Glutamatergic neuron (in vitro differentiated cells): ENCODE data around the gene GLG1. TPM values are rescaled to one million over a fixed set of nuclear protein-coding genes. Genes with fewer than 3 reads are reported as not detected.

Source experiments
- DNase-seq: peaks from one replicate; pipeline ENCODE4 v3.0.0; 2022
- H3K27ac Mint-ChIP-seq: one replicate; pipeline ENCODE4 v1.8.0; 2020; ENCODE audit warnings: mild to moderate bottlenecking, mixed read lengths, inconsistent platforms; ENCODE audit not compliant: unreplicated experiment
- H3K27me3 Mint-ChIP-seq: one replicate; pipeline ENCODE4 v1.8.0; 2020; ENCODE audit warnings: mild to moderate bottlenecking, moderate library complexity, mixed read lengths, inconsistent platforms; ENCODE audit not compliant: unreplicated experiment
- H3K36me3 Mint-ChIP-seq: one replicate; pipeline ENCODE4 v1.8.0; 2020; ENCODE audit warnings: mild to moderate bottlenecking, mixed read lengths, inconsistent platforms; ENCODE audit not compliant: unreplicated experiment
- H3K4me1 Mint-ChIP-seq: one replicate; pipeline ENCODE4 v1.8.0; 2020; ENCODE audit warnings: mild to moderate bottlenecking, low read depth, mixed read lengths, inconsistent platforms; ENCODE audit not compliant: unreplicated experiment
- H3K4me3 Mint-ChIP-seq: one replicate; pipeline ENCODE4 v1.8.0; 2020; ENCODE audit warnings: mild to moderate bottlenecking, mixed read lengths, inconsistent platforms; ENCODE audit not compliant: unreplicated experiment
- H3K9me3 Mint-ChIP-seq: one replicate; pipeline ENCODE4 v1.8.0; 2020; ENCODE audit warnings: mild to moderate bottlenecking, moderate library complexity, mixed read lengths, inconsistent platforms; ENCODE audit not compliant: unreplicated experiment
- CTCF ChIP-seq: fragments of 200-600 bp; sonication (generic); IDR thresholded peaks from one replicate; pipeline ENCODE4 v1.5.0; 2021; ENCODE audit not compliant: partially characterized antibody, unreplicated experiment
- total RNA-seq: library from RNA; stranded (reverse); fragmentation: NEBNext Ultra II Directional; extraction: Animal tissue kit (Norgen Biotek cat#: 25700); gene quantifications from one replicate; pipeline ENCODE4 v1.2.1, GENCODE V29; 2021; ENCODE audit not compliant: unreplicated experiment

GLG1 gene
- total RNA-seq, 1 donor from 2014 or later, result 143 TPM

GRCh38 chr16:74633686-74634085 lies 26.8 kb upstream of the GLG1 start:
- no peak overlapping the region for H3K4me3 Mint-ChIP-seq
- H3K36me3 Mint-ChIP-seq, result no peaks in the 10 kb centered on the region
- no peak overlapping the region for H3K27ac Mint-ChIP-seq
- TF ChIP-seq CTCF, result no peak
- peaks cover 2% of the 10 kb centered on the region for H3K27me3 Mint-ChIP-seq
- H3K4me1 Mint-ChIP-seq, result peaks cover under 1% of the 10 kb centered on the region
- H3K9me3 Mint-ChIP-seq, result peaks cover 1% of the 10 kb centered on the region
- DNase-seq, result no peak

- Mint-ChIP-seq H3K27ac (peak overlapping the region; percentile 87), H3K4me1 (peaks cover 17% of the 10 kb centered on the region), H3K4me3 (peak overlapping the region; percentile 63), H3K9me3 (no peaks in the 10 kb centered on the region), H3K36me3 (no peaks in the 10 kb centered on the region), H3K27me3 (peaks cover 4% of the 10 kb centered on the region)
- no peak for DNase-seq
- no peak for TF ChIP-seq CTCF
Measured at GRCh38 chr16:74627506-74628220, 20.7 kb upstream of the GLG1 start.

GRCh38 chr16:74626741-74627416 lies 20.0 kb upstream of the GLG1 start:
- no peak for TF ChIP-seq CTCF
- H3K36me3 Mint-ChIP-seq, result no peaks in the 10 kb centered on the region
- no peaks in the 10 kb centered on the region for H3K9me3 Mint-ChIP-seq
- peaks cover 17% of the 10 kb centered on the region for H3K4me1 Mint-ChIP-seq
- H3K27ac Mint-ChIP-seq, result no peak overlapping the region
- no peak for DNase-seq
- H3K27me3 Mint-ChIP-seq, result peaks cover 2% of the 10 kb centered on the region
- H3K4me3 Mint-ChIP-seq, result no peak overlapping the region

- H3K27me3 Mint-ChIP-seq, result peaks cover 2% of the 10 kb centered on the region
- no peaks in the 10 kb centered on the region for H3K9me3 Mint-ChIP-seq
- H3K4me3 Mint-ChIP-seq, result no peak overlapping the region
- no peaks in the 10 kb centered on the region for H3K36me3 Mint-ChIP-seq
- H3K4me1 Mint-ChIP-seq, result peaks cover 17% of the 10 kb centered on the region
- no peak for DNase-seq
- TF ChIP-seq CTCF, result no peak
- no peak overlapping the region for H3K27ac Mint-ChIP-seq
Measured at GRCh38 chr16:74625500-74626350, 18.8 kb upstream of the GLG1 start.

- TF ChIP-seq CTCF, result no peak
- no peaks in the 10 kb centered on the region for H3K9me3 Mint-ChIP-seq
- peaks cover 17% of the 10 kb centered on the region for H3K4me1 Mint-ChIP-seq
- H3K27me3 Mint-ChIP-seq, result peaks cover 2% of the 10 kb centered on the region
- no peak overlapping the region for H3K4me3 Mint-ChIP-seq
- DNase-seq, result no peak
- H3K36me3 Mint-ChIP-seq, result no peaks in the 10 kb centered on the region
- no peak overlapping the region for H3K27ac Mint-ChIP-seq
Measured at GRCh38 chr16:74623839-74624235, 16.9 kb upstream of the GLG1 start.
